Measurements from ENCODE around the gene TUBA3C.

Gene TUBA3C

GRCh38 chr13:19169496-19169895 is 12.1 kb downstream of the TUBA3C start:
- in situ Hi-C loops (cut with MboI; ENCODE audit: low sequenced_read_pairs) = no loop called here

GRCh38 chr13:19161308-19161707 is 20.3 kb downstream of the TUBA3C start:
- in situ Hi-C loops (cut with MboI; ENCODE audit: low sequenced_read_pairs) = no loop called here

DNA sequence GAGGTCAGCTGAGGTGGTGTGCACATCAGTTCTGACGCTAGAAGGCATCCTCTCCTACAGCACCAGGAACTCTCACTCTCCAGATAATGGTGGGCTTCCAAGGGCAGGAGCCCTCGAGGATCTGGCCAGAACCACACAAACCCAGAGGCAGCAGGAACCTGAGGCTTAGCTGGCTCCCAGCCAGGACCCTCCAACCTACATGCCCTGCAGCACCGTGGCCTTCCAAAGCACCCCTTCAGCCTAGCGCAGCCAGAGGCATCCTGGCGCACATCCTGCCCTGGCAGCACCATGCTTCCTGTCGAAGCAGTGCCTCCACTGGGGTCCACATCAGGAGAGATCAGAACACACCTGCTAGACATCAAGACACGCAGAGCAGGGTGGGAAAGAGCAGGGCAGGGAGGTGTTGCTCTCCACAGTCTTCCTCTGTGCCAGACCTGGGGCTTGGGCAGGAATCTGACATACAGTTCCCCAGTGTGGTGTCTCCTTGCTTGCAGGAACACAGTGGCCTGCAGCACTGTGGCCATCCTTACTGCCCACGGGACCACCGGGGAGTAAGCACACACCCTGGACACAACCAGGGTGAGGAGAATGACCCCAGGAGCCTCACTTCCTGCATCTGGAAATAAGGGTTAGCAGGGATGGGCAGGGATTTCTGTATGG is 21.7 kb downstream of the TUBA3C start:
- in situ Hi-C loops (cut with MboI; ENCODE audit: low sequenced_read_pairs) = no loop called here

DNA sequence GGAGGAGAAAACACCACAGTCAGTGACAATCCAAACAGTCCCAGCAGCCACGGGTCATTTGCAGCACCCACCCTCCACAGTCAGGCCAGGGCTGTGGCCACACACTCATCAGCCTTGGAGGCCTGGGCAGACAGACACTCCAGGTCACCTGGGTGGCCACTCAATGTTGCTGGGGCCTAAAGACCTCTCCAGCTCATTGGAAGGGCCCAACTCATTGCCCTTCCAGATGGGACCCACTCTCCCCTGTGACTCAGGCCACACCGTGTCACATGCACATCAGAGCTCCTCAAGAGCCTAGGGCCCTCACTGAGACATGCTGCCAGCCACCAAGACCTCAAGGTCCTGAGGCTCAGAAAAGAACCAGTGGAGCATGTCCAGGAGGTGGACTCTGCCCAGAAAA is 22.4 kb downstream of the TUBA3C start:
- in situ Hi-C loops (cut with MboI; ENCODE audit: low sequenced_read_pairs) = no loop called here

- in situ Hi-C loops (cut with MboI; ENCODE audit: low sequenced_read_pairs) = no loop called here
Measured at GRCh38 chr13:19158526-19159174, 23.0 kb downstream of the TUBA3C start.

DNA sequence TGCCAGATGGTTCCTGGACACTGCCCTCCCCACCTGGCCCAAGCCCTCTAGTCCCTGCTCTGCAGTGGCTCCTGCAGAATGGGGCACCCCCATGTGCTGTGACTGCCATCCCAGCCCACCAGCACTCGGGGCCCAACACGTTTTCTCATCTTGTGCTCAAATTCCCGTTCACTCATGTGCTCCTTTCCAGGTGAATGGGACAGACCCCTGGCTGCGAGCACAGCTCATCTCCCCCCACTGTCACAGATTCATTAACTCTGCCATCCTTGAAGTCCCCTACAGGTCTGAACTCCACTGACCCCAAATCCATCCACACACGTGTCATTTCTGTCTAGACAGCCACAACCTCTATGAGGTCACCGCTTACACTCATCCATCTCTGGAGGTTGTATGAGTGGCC is 23.6 kb downstream of the TUBA3C start:
- in situ Hi-C loops (cut with MboI; ENCODE audit: low sequenced_read_pairs) = no loop called here

DNA sequence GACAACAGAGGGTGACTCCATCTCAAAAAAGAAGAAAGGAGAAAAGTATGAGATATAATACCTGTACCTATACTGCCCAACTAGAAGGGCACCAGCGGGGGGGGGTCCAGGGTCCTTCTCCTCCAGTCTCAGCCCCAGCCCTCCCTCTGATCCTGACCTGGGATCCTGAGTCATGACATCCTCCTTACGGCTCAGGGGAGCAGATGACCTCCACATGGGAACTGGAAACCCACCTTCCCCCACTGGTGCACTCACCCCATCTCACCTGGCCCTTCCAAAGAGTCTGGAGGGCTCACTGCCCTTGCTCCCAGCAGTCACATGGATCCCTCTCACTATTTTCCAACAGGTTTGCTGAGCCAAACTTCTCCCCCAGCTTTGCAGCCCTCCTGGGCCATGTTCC is 24.2 kb downstream of the TUBA3C start:
- in situ Hi-C loops (cut with MboI; ENCODE audit: low sequenced_read_pairs) = no loop called here

DNA sequence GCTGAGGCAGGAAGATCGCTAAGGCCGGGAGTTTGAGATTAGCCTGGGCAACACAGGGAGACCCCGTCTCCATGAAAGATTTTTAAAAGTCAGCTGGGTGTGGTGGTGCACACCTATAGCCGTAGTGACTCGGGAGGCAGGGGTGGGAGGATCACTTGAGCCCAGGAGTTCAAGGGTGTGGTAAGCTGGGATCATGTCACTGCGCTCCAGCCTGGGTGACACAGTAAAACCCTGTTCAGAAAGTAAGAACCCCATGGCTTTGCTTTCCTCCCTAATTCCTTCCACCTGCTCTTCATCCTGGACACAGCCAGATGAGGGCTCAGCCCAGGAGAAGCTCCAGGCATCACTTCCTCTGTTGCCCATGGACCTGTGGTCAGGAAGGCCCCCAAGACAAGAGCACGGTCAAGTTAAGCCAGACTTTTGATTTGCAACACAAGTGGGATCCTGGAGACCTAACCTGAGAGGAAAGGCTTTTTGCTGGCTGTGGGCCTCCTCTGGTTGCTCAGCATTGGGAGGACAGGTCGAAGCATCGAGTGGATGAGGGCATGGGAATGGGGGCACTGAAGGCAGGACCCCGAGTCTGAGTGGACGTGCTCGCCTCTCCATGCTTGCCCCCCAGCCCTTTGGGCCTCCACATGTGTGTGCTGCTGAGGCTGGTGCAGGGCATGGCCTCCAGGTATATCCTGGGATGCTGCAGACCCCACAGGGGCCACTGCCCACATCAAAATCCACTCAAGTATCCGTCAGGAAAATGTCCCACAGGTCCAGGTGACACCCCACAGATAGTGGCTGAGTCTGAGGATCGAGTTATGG is 25.4 kb downstream of the TUBA3C start:
- in situ Hi-C loops (cut with MboI; ENCODE audit: low sequenced_read_pairs) = no loop called here

- in situ Hi-C loops (cut with MboI; ENCODE audit: low sequenced_read_pairs) = no loop called here
Measured at GRCh38 chr13:19155321-19155861, 26.2 kb downstream of the TUBA3C start.

- in situ Hi-C loops (cut with MboI; ENCODE audit: low sequenced_read_pairs) = no loop called here
Measured at GRCh38 chr13:19154843-19155242, 26.8 kb downstream of the TUBA3C start.

- in situ Hi-C loops (cut with MboI; ENCODE audit: low sequenced_read_pairs) = no loop called here
Measured at GRCh38 chr13:19153782-19154450, 27.7 kb downstream of the TUBA3C start.

GRCh38 chr13:19152403-19152802 is 29.2 kb downstream of the TUBA3C start:
- in situ Hi-C loops (cut with MboI; ENCODE audit: low sequenced_read_pairs) = no loop called here

DNA sequence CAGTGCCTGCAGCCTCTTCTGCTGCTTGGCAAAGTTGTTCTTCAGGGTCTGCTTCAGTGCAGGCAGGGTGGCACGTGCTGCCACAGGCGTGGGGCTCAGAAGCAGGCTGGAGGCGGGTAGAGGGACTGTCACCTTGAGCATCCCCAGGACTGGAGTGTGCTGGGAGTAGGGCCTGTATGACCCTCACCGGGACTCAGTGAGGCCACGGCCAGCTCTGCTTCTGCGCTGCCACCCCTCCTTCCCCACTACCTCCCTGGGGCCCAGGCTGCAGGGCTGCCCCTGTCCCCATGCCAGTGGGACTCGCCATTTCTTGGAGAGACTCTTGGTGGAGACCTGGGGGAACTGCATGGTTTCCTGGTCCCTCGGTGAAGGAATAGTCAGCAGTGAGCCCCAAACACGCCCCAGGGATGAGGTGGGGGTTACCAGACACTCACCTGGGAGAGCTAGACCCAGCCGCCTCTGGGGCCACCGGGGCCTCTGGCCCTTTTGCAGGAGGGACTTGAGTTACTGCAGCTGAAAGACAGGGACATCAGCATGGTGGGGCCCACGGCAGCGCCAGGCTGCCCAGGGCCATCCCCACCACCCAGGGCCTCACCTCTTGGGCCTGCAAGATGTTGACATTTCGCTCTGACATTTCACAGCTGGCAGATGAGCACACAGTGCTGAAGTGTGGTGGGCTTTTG is 29.9 kb downstream of the TUBA3C start:
- in situ Hi-C loops (cut with MboI; ENCODE audit: low sequenced_read_pairs) = no loop called here

DNA sequence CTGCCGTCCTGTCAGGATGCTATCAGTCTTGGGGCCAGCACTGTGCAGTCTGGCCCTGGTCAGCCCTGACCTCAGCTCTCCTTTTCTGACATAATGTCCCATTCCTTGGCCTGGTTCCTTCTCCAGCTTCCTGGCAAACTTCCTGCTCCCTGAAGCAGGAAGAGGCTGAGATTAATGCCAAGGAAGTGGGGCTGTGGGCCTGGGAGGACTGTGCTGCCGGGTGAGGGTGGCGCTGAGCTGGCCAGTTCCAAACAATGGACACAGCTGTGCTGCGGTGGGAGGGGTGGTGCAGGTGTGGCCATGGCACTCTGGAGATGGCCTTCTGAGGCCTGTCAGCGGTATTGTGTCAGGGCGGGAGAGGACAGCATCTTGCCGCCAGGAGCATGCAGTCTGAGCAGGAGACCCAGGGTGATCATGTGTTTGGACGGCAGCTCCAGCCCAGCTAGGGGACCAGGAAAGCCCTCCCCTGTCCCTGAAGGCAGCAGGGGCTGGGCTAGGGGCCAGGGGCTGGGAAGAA is 30.9 kb downstream of the TUBA3C start:
- in situ Hi-C loops (cut with MboI; ENCODE audit: low sequenced_read_pairs) = no loop called here

DNA sequence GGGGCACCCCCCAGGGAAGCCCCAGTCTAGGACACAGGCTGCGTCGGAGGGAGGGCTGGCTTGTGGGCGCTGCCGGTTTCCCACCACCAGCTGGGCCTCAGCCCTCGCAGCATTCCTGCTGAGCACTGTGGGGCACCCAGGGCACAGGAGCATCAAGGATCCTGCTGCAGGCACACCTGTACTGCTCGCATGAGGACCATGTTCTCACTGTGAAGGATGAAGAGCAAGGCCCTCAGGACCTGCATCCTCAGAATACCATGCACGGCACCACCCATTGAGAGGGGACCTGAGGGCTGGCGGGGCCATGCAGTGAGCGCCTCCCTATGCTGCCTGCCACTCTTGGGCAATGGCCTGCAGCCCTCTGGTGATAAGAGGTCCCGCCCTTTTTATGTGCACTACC is 31.4 kb downstream of the TUBA3C start:
- in situ Hi-C loops (cut with MboI; ENCODE audit: low sequenced_read_pairs) = no loop called here

DNA sequence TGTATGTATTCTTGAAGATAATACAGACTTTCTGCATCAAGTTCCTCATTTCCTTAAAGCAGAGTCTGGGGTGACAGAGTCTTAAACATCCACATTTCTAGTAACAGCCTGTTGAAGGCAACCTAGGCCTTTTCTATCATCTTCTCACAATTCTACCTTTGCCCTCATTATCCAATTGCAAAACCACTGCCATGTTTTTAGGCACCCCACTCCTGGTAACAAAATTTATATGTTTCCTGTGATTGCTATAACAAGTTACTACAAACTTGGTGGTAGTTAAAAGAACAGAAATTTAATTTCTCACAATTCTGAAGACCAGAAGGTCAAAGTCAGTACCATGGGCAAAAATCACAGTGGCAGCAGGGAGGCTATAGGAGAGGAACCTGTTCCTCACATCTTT is 33.1 kb downstream of the TUBA3C start:
- in situ Hi-C loops (cut with MboI; ENCODE audit: low sequenced_read_pairs) = no loop called here

Data from HL-60/S4 treated with phorbol 12-myristate 13-acetate at 8.2 ng/mL for 4 days and 3 days (cell line).